GM23338 (cell line): Measurements from ENCODE around the gene FGFR2. TPM values are rescaled to one million over a fixed set of nuclear protein-coding genes. Genes with fewer than 3 reads are reported as not detected.

Experiments used
- ATAC-seq: fragments of 200-7000 bp; cut with Tn5 transposase; 3 replicates; pipeline ENCODE4 v1.9.1; 2020
- DNase-seq: peaks from one replicate; pipeline ENCODE4 v3.0.0-alpha.2; 2015; ENCODE audit warnings: low spot score
- H2AFZ ChIP-seq: fragments of 200-600 bp; sonication (generic); 2 replicates; pipeline ENCODE4 v1.8.0; 2016; ENCODE audit warnings: antibody characterized with exemption, mild to moderate bottlenecking, moderate library complexity
- H3F3A ChIP-seq: fragments of 200-600 bp; sonication (generic); replicated peaks from 2 replicates; pipeline ENCODE4 v1.8.0; 2017; ENCODE audit warnings: antibody characterized with exemption, mixed run types, low read depth
- H3K27ac ChIP-seq: fragments of 200-600 bp; sonication (generic); 2 replicates; pipeline ENCODE4 v1.6.1; 2016; ENCODE audit warnings: low read depth
- H3K27me3 ChIP-seq: fragments of 200-600 bp; sonication (generic); 2 replicates; pipeline ENCODE4 v1.8.0; 2016; ENCODE audit warnings: mild to moderate bottlenecking, mixed run types, moderate library complexity; ENCODE audit not compliant: insufficient read depth
- H3K36me3 ChIP-seq: fragments of 200-600 bp; sonication (generic); 2 replicates; pipeline ENCODE4 v1.8.0; 2016; ENCODE audit warnings: mild to moderate bottlenecking; ENCODE audit not compliant: insufficient read depth
- H3K4me1 ChIP-seq: fragments of 200-600 bp; sonication (generic); 2 replicates; pipeline ENCODE4 v1.8.0; 2016; ENCODE audit warnings: mild to moderate bottlenecking, moderate library complexity; ENCODE audit not compliant: insufficient read depth
- H3K4me2 ChIP-seq: fragments of 200-600 bp; sonication (generic); 2 replicates; pipeline ENCODE4 v1.7.1; 2017; ENCODE audit warnings: mixed run types
- H3K4me3 ChIP-seq: fragments of 200-600 bp; sonication (generic); 2 replicates; pipeline ENCODE4 v1.6.1; 2016; ENCODE audit warnings: mixed run types
- H3K79me2 ChIP-seq: fragments of 200-600 bp; sonication (generic); replicated peaks from 2 replicates; pipeline ENCODE4 v1.8.0; 2017; ENCODE audit warnings: mild to moderate bottlenecking; ENCODE audit not compliant: insufficient read depth
- H3K9me2 ChIP-seq: fragments of 200-600 bp; sonication (generic); 2 replicates; pipeline ENCODE4 v1.8.0; 2017; ENCODE audit not compliant: insufficient read depth
- H4K20me1 ChIP-seq: fragments of 200-600 bp; sonication (generic); replicated peaks from 2 replicates; pipeline ENCODE4 v1.8.0; 2017; ENCODE audit warnings: mild to moderate bottlenecking; ENCODE audit not compliant: insufficient read depth
- H3K27ac Mint-ChIP-seq: 2 replicates; pipeline ENCODE4 v1.8.0; 2020; ENCODE audit warnings: inconsistent platforms, mild to moderate bottlenecking, moderate library complexity, mixed read lengths
- H3K27me3 Mint-ChIP-seq: 3 replicates; pipeline ENCODE4 v1.8.0; 2022; ENCODE audit warnings: low read depth, mild to moderate bottlenecking, moderate library complexity, mixed read lengths, inconsistent platforms; ENCODE audit not compliant: insufficient read depth, poor library complexity
- H3K36me3 Mint-ChIP-seq: 3 replicates; pipeline ENCODE4 v1.8.0; 2021; ENCODE audit warnings: low read depth, mild to moderate bottlenecking, inconsistent platforms, moderate library complexity, mixed read lengths
- H3K4me1 Mint-ChIP-seq: 3 replicates; pipeline ENCODE4 v1.8.0; 2020; ENCODE audit warnings: mild to moderate bottlenecking, inconsistent platforms, mixed read lengths
- H3K4me3 Mint-ChIP-seq: 3 replicates; pipeline ENCODE4 v1.8.0; 2021; ENCODE audit warnings: moderate library complexity, mild to moderate bottlenecking, inconsistent platforms, mixed read lengths
- H3K9me3 Mint-ChIP-seq: 3 replicates; pipeline ENCODE4 v1.8.0; 2020; ENCODE audit warnings: moderate library complexity, mild to moderate bottlenecking, inconsistent platforms, mixed read lengths
- CREB1 ChIP-seq: fragments of 250-450 bp; sonication (Bioruptor Pico); IDR thresholded peaks from 2 replicates; pipeline ENCODE4 v1.5.0; 2020; ENCODE audit warnings: low read depth, mild to moderate bottlenecking, moderate library complexity
- EZH2 ChIP-seq: fragments of 200-600 bp; sonication (generic); IDR thresholded peaks from one replicate; pipeline ENCODE4 v1.8.0; 2017; ENCODE audit warnings: antibody characterized with exemption, mild to moderate bottlenecking, low read depth; ENCODE audit not compliant: unreplicated experiment
- EZH2phosphoT487 ChIP-seq: fragments of 200-600 bp; sonication (generic); IDR thresholded peaks from one replicate; pipeline ENCODE4 v1.8.1; 2018; ENCODE audit warnings: antibody characterized with exemption; ENCODE audit not compliant: unreplicated experiment
- JUNB ChIP-seq: IDR thresholded peaks from one replicate; pipeline ENCODE4 v1.6.1; 2016; ENCODE audit warnings: antibody characterized with exemption; ENCODE audit not compliant: unreplicated experiment
- NANOG ChIP-seq: IDR thresholded peaks from 2 replicates; pipeline ENCODE4 v1.6.1; 2016; ENCODE audit warnings: antibody characterized with exemption, borderline replicate concordance
- POLR2AphosphoS5 ChIP-seq: IDR thresholded peaks from 2 replicates; pipeline ENCODE4 v1.6.1; 2016; ENCODE audit warnings: antibody characterized with exemption, low read depth
- STAT1 ChIP-seq: IDR thresholded peaks from one replicate; pipeline ENCODE4 v1.6.1; 2016; ENCODE audit warnings: antibody characterized with exemption; ENCODE audit not compliant: unreplicated experiment
- polyA plus RNA-seq: library from polyadenylated mRNA; unstranded; fragments of >200 nt; fragmentation: Nextera tagmentation; extraction: Ambion mirVana; gene quantifications from 2 replicates; pipeline ENCODE4 v1.2.1, GENCODE V29; 2016
- total RNA-seq: library from RNA; depleted of rRNA; stranded (reverse); fragments of >200 nt; shearing (Covaris generic); gene quantifications from 2 replicates; pipeline ENCODE4 v1.2.3, GENCODE V29; 2014
- TF ChIP-seq, protein P1 (sequence below): fragments of 250-450 bp; sonication (Bioruptor Pico); IDR thresholded peaks from 2 replicates; pipeline ENCODE4 v1.5.0; 2020; ENCODE audit warnings: mild to moderate bottlenecking, moderate library complexity
- TF ChIP-seq, protein P2 (sequence below), 2 experiments: fragments of 200-600 bp in 1 of 2; sonication (generic) in 1 of 2; conservative IDR thresholded peaks; 2 replicates each; pipeline versions ENCODE4 v1.5.1 to v1.6.1; 2016 to 2017; ENCODE audit warnings: antibody characterized with exemption in 2 of 2, low read depth in 2 of 2, mild to moderate bottlenecking in 2 of 2, moderate library complexity in 1 of 2

Gene FGFR2
- total and polyA plus RNA-seq, 2 experiments from 2014 or later: 31.1 to 106 TPM

- TF ChIP-seq, protein P1, sequence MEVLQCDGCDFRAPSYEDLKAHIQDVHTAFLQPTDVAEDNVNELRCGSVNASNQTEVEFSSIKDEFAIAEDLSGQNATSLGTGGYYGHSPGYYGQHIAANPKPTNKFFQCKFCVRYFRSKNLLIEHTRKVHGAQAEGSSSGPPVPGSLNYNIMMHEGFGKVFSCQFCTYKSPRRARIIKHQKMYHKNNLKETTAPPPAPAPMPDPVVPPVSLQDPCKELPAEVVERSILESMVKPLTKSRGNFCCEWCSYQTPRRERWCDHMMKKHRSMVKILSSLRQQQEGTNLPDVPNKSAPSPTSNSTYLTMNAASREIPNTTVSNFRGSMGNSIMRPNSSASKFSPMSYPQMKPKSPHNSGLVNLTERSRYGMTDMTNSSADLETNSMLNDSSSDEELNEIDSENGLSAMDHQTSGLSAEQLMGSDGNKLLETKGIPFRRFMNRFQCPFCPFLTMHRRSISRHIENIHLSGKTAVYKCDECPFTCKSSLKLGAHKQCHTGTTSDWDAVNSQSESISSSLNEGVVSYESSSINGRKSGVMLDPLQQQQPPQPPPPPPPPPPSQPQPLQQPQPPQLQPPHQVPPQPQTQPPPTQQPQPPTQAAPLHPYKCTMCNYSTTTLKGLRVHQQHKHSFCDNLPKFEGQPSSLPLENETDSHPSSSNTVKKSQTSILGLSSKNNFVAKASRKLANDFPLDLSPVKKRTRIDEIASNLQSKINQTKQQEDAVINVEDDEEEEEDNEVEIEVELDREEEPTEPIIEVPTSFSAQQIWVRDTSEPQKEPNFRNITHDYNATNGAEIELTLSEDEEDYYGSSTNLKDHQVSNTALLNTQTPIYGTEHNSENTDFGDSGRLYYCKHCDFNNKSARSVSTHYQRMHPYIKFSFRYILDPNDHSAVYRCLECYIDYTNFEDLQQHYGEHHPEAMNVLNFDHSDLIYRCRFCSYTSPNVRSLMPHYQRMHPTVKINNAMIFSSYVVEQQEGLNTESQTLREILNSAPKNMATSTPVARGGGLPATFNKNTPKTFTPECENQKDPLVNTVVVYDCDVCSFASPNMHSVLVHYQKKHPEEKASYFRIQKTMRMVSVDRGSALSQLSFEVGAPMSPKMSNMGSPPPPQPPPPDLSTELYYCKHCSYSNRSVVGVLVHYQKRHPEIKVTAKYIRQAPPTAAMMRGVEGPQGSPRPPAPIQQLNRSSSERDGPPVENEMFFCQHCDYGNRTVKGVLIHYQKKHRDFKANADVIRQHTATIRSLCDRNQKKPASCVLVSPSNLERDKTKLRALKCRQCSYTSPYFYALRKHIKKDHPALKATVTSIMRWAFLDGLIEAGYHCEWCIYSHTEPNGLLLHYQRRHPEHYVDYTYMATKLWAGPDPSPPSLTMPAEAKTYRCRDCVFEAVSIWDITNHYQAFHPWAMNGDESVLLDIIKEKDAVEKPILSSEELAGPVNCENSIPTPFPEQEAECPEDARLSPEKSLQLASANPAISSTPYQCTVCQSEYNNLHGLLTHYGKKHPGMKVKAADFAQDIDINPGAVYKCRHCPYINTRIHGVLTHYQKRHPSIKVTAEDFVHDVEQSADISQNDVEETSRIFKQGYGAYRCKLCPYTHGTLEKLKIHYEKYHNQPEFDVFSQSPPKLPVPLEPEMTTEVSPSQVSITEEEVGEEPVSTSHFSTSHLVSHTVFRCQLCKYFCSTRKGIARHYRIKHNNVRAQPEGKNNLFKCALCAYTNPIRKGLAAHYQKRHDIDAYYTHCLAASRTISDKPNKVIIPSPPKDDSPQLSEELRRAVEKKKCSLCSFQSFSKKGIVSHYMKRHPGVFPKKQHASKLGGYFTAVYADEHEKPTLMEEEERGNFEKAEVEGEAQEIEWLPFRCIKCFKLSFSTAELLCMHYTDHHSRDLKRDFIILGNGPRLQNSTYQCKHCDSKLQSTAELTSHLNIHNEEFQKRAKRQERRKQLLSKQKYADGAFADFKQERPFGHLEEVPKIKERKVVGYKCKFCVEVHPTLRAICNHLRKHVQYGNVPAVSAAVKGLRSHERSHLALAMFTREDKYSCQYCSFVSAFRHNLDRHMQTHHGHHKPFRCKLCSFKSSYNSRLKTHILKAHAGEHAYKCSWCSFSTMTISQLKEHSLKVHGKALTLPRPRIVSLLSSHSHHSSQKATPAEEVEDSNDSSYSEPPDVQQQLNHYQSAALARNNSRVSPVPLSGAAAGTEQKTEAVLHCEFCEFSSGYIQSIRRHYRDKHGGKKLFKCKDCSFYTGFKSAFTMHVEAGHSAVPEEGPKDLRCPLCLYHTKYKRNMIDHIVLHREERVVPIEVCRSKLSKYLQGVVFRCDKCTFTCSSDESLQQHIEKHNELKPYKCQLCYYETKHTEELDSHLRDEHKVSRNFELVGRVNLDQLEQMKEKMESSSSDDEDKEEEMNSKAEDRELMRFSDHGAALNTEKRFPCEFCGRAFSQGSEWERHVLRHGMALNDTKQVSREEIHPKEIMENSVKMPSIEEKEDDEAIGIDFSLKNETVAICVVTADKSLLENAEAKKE (CRISPR knock-in tag): no peak
- TF ChIP-seq, protein P2, sequence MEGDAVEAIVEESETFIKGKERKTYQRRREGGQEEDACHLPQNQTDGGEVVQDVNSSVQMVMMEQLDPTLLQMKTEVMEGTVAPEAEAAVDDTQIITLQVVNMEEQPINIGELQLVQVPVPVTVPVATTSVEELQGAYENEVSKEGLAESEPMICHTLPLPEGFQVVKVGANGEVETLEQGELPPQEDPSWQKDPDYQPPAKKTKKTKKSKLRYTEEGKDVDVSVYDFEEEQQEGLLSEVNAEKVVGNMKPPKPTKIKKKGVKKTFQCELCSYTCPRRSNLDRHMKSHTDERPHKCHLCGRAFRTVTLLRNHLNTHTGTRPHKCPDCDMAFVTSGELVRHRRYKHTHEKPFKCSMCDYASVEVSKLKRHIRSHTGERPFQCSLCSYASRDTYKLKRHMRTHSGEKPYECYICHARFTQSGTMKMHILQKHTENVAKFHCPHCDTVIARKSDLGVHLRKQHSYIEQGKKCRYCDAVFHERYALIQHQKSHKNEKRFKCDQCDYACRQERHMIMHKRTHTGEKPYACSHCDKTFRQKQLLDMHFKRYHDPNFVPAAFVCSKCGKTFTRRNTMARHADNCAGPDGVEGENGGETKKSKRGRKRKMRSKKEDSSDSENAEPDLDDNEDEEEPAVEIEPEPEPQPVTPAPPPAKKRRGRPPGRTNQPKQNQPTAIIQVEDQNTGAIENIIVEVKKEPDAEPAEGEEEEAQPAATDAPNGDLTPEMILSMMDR (conservative IDR thresholded peaks at IDR 0.05; ENCODE audit: low read depth in 2 of 2): no peak
- TF ChIP-seq EZH2: no peak
- no peak for TF ChIP-seq NANOG
- no peak for TF ChIP-seq STAT1
- no peak for TF ChIP-seq JUNB
- TF ChIP-seq CREB1: no peak
These were observed 131.8 kb downstream of the FGFR2 start (continued) for GRCh38 chr10:121466424-121466823.

DNA sequence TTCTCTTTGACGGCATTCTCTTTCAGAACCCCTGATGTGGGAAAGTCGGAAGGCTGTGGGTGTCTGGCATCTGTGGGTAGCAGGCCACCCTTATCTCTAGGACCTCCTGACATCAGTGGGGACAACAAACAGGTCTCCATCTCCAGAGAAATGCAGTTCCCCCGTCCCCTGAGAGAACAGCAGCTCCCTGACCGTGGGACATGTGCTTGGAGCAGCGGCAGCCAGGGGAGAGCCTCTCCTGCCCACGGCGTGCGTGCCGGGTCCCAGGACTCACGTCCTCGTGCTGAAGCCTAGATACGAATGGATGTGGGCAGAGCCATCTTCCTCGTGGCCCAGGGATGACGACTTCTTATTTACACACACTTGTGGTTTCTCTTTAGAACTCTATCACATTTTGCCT is 133.0 kb downstream of the FGFR2 start:
- H3K4me1 ChIP-seq: peaks cover 8% of the 10 kb centered on the region
- H4K20me1 ChIP-seq: no peaks in the 10 kb centered on the region
- Mint-ChIP-seq H3K4me1 (peaks cover 24% of the 10 kb centered on the region), H3K27me3 (peaks cover 19% of the 10 kb centered on the region), H3K4me3 (no peak overlapping the region), H3K9me3 (no peaks in the 10 kb centered on the region; the same call in 2 of the 3 replicates), H3K27ac (no peak overlapping the region), H3K36me3 (no peaks in the 10 kb centered on the region; the same call in 2 of the 3 replicates)
- H3K27ac ChIP-seq: no peak overlapping the region
- H3F3A ChIP-seq: no peaks in the 10 kb centered on the region
- ATAC-seq (no peak), DNase-seq (no peak)
- H2AFZ ChIP-seq: no peak overlapping the region
- no peaks in the 10 kb centered on the region for H3K79me2 ChIP-seq
- peaks cover 11% of the 10 kb centered on the region for H3K9me2 ChIP-seq
- H3K27me3 ChIP-seq: no peaks in the 10 kb centered on the region
- no peak overlapping the region for H3K4me2 ChIP-seq
- H3K36me3 ChIP-seq: no peaks in the 10 kb centered on the region
- H3K4me3 ChIP-seq: no peak overlapping the region
- TF ChIP-seq EZH2phosphoT487: no peak
- TF ChIP-seq POLR2AphosphoS5: no peak
- no peak for TF ChIP-seq CREB1
- TF ChIP-seq, protein P2 (conservative IDR thresholded peaks at IDR 0.05; ENCODE audit: low read depth in 2 of 2): no peak
- no peak for TF ChIP-seq JUNB
